GM19328 (cell line): ENCODE measurements around the gene FOSL2.

Experiments used
- ATAC-seq: cut with Tn5 transposase; IDR thresholded peaks from one replicate; pipeline ENCODE4 v1.9.1; 2021; ENCODE audit warnings: mild to moderate bottlenecking, moderate library complexity; ENCODE audit not compliant: unreplicated experiment

Gene FOSL2

GRCh38 chr2:28393114-28393836 is 617 bp downstream of the FOSL2 start:
- ATAC-seq: no peak

- ATAC-seq: no peak
Measured at GRCh38 chr2:28394331-28394877, 1.7 kb downstream of the FOSL2 start.

GRCh38 chr2:28394997-28395333 is 2.3 kb downstream of the FOSL2 start:
- no peak for ATAC-seq

GRCh38 chr2:28395334-28396061 is 2.8 kb downstream of the FOSL2 start:
- ATAC-seq: no peak

DNA sequence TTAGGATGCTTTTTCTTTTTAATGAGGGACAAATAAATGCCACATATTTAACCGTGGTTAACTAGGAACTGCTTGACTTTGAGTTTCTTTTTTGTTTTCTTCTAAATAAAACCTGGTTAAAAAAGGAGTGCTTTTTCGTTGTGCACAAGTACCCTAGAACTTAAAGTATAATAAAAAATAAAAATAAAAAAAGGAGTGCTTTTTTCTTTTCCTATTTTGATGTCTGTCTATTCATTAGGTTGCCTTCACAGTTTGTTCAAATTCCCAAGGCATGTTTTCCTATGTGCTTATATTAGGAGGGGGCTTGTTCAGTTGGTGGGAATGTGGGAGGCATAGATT is 4.4 kb downstream of the FOSL2 start:
- ATAC-seq: no peak

DNA sequence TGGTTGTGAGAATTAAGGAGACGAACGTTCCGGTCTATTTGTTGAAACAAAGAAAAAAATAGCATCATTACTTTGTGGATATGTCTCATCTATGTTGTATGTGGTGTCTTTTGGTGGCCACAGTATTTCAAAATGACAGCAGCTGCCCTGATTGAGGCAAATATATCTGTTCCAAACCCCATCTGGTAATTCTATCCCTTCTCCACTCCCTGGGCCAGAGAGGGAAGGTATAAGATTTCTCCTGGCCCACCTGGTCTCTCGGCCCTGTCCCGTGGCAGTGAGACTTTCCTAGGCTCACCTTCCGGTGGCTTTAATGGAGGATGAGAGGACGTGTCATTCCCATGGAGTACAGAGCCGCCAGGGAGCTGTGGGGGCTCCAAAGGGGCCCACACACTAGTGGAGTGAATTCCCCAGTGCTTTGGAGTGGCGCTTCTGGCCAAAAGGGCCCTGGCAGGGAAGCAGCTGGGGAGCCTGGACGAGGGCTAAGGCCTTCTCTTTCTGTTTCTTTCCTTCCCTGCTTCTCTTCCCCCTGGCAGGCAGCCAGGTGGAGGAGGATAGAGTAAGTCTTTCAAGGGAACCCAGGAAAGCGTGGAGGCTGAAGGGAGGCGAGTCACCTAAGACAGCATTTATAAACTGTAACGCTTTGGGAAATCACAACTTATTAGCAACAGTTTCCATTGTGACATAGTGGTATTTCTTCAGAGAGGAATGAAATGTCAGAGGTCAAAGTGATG is 5.6 kb downstream of the FOSL2 start:
- no peak for ATAC-seq

DNA sequence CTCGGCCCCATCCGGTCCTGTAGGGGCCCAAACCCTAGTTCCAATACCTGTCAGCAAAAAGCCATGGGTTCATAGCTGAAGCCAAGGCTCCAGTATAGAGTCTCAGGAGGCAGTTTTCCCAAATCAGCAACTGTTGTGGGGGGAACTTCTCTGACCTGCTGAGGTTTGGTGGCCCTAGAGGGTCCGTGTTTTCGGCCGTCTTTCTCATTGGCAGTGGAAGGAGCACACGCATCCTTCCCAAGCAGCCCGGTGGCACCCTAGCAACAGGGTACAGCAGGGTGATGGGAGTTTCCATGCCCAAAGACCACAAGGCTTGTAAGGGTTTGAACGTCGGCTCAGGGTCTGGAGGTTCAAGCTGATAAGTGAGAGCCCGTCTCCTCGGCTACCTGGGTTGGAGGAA is 6.6 kb downstream of the FOSL2 start:
- ATAC-seq: no peak

DNA sequence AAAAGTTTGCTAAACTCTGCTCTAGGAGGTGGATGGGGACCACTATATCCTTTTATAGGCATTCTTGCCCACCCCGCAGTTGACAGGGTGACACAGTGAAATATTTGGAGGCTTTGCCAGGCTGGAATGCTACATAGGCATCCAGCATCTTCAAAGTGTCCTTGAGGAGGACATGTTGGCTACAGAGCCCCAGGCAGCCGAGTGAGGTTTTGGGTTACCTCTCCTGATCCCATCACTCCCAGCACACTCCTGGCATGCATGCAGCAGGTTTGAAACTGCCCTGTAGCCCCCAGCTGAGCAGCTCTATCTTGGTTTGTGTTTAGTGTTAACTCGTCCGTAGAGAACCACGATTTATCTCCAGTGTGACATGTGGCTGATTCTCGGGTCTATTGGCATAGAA is 7.3 kb downstream of the FOSL2 start:
- ATAC-seq: no peak

DNA sequence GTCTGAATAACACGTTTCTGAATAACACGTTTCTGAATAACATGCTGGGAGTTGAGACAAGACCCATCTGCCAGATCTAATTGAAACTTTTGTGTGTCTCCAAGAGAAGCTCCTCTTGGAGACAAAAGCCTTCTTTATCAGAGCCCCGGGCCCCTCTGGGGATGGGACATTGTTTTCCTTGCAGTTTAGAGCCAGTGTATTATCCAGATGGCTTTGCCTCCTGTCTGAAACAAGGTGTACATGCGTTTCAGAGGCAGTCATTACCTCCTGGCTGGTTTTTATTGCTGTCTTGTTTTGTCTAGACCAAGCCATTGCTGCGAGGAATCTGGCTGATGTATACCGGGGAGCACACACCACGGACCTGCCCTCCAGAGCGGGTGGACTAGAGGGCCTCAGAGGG is 7.8 kb downstream of the FOSL2 start:
- no peak for ATAC-seq

GRCh38 chr2:28400921-28401320 is 8.3 kb downstream of the FOSL2 start:
- ATAC-seq: no peak

DNA sequence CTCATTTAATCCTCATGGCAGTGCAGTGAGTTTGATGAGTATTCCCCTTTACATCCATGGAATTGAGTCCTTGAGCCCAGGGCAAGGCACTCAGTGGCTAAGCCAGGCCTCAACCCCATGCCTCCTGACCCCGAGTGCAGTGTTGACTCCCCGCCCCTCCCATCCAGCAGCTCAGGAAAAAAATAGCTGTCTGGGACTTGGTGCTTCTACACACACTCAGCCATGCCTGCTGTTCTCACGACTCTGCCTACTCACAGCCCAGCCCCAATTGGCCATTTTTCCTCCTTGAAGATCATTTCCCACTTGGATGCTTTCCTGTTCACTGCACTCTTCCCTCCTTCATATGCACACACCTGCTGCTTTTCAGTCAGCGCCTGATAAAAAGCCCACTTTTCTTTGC is 8.8 kb downstream of the FOSL2 start:
- no peak for ATAC-seq

GRCh38 chr2:28401948-28402550 is 9.4 kb downstream of the FOSL2 start:
- no peak for ATAC-seq

DNA sequence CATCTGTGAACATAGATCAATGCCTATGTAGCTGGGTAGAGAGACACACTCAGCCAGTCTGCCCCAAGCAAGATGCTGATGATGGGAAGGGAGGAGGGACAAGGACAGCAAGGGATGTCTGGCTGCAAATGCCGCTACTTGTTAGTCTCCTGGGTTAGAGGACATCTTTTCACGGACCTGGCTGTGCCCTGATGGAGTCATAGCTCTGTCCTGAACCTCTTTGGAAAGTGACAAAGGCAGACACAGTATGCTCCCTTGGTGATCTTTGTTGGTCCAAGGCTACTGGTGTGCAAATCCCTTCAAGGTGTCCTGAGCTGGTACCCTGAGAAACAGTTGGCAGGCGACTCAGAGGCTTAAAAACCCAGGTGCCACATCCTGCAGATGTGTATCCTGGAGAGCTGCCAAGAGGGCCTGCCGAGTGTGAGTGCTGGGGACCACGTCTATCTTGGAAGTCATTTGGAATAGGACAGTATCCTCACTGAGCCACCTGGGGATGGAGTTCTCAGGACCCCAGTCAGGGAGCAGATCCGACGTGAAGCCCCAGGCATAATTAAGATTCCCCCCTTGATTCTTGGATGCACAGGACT is 10.8 kb downstream of the FOSL2 start:
- no peak for ATAC-seq

GRCh38 chr2:28404086-28404485 is 11.4 kb downstream of the FOSL2 start:
- ATAC-seq: no peak

DNA sequence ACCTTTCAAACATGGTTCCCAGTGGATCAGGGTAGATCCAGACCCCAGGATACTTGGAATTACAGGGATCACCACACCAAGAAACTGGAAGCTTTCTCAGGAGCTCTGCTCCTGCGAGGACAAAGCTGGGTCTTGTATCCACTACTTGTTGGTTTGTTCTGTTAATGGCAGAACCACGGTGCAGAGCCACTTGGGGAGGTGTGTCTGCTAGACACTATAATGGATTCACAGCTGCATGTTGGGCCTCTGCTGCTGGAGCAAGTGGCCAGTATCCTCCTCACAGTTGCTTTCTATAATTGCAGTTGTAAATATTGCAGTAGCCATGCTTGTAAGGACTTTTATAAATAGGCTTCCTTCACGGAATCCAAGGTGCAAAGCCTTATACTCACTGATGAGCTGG is 12.9 kb downstream of the FOSL2 start:
- no peak for ATAC-seq

- no peak for ATAC-seq
Measured at GRCh38 chr2:28406276-28407096, 13.8 kb downstream of the FOSL2 start.

DNA sequence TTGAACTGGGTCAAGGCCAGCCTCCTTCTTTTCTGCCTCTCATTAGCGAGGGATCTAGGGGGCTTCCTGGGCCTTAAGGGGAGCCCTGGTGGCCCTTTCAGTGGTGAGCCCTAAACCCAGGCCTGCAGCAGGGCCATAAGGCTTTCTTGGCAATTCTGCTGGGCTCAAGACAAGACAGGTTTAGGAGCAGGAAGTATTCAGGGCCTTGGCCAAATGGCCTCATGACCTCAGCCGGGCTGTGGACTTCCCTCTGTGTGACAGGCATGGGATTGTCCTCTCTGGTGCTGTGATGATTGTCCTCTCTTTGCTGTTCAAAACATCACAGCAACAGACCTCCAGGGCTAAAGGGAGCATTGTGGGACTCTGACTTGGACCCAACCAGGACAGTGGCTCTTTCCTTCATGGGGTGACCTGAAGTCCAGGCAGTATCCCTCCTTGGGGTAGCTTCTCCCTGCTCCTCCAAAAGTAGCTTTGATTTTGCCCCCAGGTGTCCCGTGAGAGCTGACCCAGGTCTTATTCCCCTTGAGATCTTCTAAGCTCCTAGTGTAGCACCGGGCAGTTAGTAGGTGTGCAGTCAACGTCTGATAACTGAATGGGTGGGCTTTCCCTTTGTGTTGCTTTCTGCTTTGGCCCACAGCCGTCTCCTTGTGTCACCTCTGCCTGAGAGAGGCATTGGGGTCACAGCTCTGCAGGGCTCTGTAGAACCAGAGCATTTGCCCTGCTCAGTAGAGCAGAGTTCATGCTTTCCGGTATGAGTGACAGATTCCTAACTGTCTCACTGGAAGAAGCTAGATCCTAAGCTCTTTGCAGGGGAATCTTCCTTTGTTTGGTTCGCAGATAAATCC is 14.7 kb downstream of the FOSL2 start:
- ATAC-seq: no peak

DNA sequence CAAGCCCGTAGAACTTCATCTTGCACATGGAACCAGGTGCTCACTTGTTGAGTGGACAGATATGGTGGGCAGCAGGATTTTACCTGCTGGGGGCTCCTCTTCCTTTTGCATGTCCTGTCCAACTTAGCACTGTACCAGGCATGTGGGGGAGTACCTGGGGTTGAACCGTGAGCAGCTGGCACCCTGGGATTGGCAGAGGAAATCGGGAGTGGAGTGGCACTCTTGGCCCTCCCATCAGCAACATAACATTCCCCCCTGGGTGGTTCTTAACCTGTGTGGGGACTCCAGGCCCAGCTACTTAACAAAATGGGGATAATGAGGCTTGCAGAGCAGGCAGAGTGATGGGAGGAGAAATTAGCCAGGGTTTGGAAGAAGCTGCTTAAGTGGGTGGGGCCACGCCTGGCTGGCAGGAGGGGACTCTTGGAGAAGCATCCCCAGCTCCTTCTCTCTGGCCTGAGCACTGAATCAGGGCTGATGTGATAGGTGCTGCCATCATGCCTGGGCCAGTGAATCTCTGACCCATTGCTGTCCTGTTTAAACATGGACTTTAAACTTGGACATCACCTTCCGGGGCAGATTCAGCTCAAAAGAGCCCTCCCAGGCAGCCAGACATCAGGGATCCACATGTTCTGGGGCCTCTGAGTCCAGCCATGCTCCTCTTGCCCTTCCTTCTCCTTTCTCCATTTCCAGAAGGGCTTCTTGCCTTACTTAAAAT is 15.5 kb downstream of the FOSL2 start:
- ATAC-seq: no peak
